A172 (cell line): ENCODE measurements around the gene KLHL41. TPM values are rescaled to one million over a fixed set of nuclear protein-coding genes. Genes with fewer than 3 reads are reported as not detected.
A peak's percentile ranks its signal among the peaks of the same experiment; 100 is the strongest.

Source experiments
- DNase-seq: peaks from one replicate; pipeline ENCODE4 v3.0.0-alpha.2; 2015; ENCODE audit warnings: low spot score
- total RNA-seq: library from RNA; depleted of rRNA; stranded (reverse); fragments of >200 nt; shearing (Covaris generic); gene quantifications from 2 replicates; pipeline ENCODE4 v1.2.3, GENCODE V29; 2014; rRNA removed

The KLHL41 gene
- total RNA-seq = 0.19 TPM in 1 of 2 replicates, not detected in the other

GRCh38 chr2:169509298-169509885 lies at the start of gene KLHL41:
Gene KLHL41, plus strand, starts transcription at chr2:169509702. Its CDS starts 77 bp downstream, at chr2:169509779.
- DNase-seq = no peak

DNA sequence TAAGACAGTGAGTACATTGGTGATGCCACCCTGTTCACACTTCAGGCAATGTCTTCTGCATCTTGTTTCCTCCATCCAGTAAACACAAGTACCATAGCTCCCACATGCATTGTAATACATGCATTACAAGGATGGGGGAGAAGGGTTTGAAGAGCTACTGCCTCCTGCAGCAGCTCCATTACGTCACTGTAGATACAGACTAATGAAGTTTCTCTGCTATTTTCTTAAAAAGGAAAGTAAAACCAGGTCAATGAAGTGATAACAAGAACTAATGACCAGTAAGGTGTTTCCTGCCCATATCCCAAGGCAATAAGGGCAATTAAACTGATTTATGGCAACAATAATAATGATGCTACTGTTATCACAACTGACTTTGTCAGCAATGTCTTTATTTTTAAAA lies 48.4 kb upstream of the KLHL41 start:
- DNase-seq = no peak

DNA sequence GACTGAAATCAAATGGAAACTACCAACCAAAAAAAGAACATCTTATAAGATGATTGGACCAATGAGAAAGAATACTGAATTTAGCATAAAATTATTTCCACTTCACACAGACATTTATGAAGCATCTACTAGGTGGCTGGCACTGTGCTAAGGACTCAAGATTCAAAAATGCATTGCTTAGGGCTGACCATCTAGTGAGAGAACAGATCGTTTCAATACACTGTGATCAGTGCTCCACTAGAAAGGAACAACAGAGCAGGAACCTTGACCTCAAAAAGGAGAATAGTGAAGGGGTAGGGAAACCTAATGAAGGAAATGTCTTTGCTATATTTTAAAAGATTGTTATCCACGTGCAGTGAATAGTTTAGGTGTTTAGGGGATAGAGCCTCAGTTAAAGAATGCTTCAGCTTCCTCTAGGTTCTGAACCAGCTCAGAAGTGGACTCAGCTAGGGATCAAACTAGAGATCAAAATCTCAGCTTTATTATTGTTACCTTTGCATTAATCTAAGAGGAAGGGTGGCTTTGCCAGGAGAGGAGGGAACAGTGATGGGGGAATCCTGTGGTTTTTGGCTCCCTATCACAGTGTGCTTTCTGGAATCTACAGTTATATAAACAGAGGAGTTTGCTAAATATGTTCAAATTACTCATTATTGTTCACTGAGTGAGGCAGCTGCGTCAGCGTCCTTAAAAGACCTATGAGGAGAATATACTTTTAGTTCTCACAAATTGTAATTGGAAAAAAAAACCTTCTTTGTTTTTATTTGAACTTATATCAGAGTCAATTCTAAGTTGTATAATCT lies 46.4 kb upstream of the KLHL41 start:
- DNase-seq = peak; percentile 54

DNA sequence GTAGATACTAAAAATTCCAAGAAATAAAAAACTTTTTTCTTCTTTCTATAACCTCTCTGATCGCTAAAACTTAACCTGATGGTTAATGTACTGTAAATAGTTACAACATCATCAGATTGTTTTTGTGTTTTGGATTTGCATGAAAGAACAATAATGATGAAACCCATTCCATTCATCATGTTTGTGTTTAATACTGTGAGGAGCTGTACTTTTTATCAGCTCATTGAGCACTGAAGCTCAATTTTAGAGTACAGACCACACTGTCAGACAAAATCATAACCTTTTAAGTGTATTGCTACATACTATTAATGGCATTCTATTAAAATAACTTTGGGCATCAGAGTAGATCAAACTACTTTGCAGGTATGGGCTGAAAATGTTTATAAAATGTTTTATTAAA lies 45.0 kb upstream of the KLHL41 start:
- DNase-seq = no peak

GRCh38 chr2:169464882-169465281 lies 44.6 kb upstream of the KLHL41 start:
- DNase-seq = no peak

DNA sequence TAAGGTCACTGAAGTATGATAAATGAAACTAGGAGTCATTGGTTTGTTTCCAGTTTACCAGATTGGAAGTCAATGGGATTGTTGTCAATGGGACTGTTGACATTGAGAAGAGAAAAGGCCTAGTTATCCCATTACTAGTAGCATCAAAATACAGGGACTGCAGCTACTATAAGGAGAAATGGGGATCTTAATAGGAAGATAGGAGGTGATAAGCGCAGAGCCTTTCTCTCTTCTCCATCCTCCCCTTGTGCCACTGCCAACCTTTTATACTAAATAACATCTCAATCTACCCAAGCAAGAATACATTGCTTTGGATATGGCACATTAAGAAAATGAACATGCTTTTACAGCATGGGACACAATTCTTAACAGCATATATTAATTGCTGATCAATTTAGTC lies 40.7 kb upstream of the KLHL41 start:
- no peak for DNase-seq

- DNase-seq = no peak
Observed at GRCh38 chr2:169469952-169470572, 39.4 kb upstream of the KLHL41 start.

GRCh38 chr2:169472249-169472648 lies 37.3 kb upstream of the KLHL41 start:
- no peak for DNase-seq

- DNase-seq = peak; percentile 22
Observed at GRCh38 chr2:169476459-169476858, 33.0 kb upstream of the KLHL41 start.

DNA sequence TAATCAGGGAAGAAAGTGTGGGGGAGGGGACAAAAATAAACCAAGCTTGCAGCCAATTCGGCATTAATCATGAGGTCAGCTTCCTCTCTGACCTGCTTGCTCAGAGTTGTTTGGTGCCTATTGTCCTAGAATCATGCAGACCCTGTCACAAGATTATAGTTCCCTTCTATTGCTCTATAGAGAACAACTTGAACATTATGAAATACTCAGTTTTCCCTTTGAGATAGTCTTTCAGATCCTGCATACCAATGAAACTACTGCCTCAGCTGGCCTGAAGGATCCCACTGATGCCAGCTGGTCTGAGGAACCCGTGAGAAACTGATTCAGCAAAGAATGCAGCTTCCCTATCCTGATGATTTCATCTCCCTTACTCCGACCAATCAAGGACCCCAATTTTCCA lies 31.2 kb upstream of the KLHL41 start:
- no peak for DNase-seq

DNA sequence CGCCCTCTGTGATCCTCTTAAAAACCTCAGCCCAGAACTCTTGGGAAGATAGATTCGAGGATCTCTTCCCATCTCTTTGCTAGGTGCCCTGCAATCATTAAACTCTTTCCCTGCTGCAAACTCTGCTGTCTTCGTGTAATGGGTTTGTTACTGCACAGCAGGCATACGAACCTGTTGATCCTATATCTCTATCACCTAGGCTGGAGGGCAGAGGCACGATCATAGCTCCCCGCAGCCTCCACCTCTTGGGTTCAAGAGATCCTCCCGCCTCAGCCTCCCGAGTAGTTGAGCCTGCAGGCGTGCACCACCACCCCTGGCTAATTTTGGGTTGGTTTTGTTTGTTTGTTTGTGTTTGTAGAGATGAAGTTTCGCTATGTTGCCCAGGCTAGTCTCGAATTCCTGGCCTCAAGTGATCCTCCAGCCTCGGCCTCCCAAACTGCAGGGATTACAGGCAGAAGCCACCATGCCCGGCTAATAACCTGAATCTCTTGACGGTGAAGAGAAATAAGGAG lies 30.7 kb upstream of the KLHL41 start:
- no peak for DNase-seq

GRCh38 chr2:169479257-169480078 lies 30.0 kb upstream of the KLHL41 start, which contains the start of gene BBS5:
Gene BBS5, plus strand, starts transcription at chr2:169479494. Its CDS starts 60 bp downstream, at chr2:169479554.
- DNase-seq = peak; percentile 8

- no peak for DNase-seq
Observed at GRCh38 chr2:169480079-169480465, 29.4 kb upstream of the KLHL41 start.

- DNase-seq = no peak
Observed at GRCh38 chr2:169485650-169486138, 23.8 kb upstream of the KLHL41 start.

DNA sequence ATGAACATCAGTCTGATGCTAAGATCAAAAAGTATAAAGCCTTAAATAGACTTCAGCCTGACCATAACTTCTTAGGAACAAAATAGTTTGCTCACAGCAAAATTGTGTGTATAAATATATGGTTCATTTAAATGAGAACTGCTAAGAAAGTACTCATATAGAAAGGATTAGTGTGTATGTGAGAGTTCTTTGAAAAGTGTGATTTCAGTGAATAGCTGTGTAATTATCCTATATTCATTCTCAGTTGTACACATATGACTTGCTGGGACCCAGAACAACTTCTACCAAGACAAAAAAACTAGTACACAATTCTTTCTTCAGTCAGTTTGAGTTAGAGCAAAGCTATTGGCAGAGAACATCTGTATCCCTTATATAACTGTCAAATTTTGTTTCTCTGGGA lies 23.0 kb upstream of the KLHL41 start:
- DNase-seq = no peak

DNA sequence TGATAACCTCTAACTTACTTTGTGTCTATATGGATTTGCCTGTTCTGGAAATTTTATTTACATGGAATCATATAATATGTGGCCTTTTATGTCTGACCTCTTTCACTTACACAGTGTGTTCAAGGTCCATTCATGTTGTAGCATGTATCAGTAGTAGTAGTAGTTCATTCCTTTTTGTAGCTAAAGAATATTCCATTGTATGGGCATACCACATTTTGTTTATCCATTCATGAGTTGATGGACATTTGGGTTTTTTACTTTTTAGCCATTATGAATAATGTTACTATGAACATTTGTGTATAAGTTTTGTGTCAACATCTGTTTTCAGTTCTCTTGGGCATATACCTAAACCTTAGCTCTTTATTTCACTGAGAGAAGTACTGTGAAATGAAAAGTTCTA lies 18.7 kb upstream of the KLHL41 start:
- DNase-seq = no peak

- DNase-seq = no peak
Observed at GRCh38 chr2:169491378-169491777, 18.1 kb upstream of the KLHL41 start.

DNA sequence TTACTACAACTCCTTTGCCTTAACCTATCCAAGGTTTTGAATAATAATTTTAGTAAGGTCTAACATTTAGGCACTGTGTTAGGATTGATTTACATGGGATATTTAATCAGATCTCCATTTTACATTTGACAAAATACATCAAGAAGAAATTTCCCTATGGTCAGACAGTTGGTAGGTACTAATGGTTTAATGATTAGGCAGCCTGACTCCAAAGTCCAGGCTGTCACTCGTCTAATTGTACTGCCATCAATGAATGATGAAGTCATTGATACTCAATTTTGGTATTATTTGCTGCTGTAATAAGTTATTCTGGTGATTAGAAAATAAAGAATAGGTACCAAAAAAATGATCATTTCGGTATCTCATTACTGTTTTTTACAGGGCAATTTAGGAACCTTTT lies 16.1 kb upstream of the KLHL41 start:
- no peak for DNase-seq

DNA sequence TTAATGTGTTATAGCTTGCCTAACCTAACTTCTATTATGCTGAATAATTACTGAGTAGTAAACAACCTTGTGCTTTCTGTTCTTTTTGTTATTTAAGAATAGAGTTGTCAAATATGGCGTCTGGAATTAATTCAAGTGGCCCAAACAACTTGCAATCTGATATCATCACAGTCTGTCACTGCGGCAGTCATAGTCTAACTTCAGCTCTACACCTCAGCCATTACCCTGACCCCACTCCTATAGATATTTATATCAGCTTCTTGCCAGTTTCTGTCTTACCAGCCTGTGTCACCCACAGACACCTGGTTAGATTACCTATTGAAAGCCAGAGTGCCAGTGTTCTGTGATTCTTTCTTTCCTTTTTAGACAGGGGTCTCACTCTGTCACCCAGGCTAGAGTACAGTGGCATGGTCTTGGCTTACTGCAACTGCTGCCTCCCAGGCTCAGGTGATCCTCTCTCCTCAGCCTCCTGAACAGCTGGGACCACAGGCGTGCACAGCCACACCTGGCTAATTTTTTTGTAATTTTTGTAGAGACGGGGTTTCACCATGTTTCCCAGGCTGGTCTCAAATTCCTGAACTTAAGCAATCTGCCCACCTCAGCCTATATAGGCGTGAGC lies 14.1 kb upstream of the KLHL41 start:
- no peak for DNase-seq

GRCh38 chr2:169504651-169505050 lies 4.9 kb upstream of the KLHL41 start:
- no peak for DNase-seq

- peak; percentile 62 for DNase-seq
Observed at GRCh38 chr2:169507698-169508097, 1.8 kb upstream of the KLHL41 start.
